Epithelial cell of proximal tubule (primary cell): ENCODE measurements around the gene TMEM131L. TPM values are rescaled to one million over a fixed set of nuclear protein-coding genes. Genes with fewer than 3 reads are reported as not detected.

Experiments
- DNase-seq: peaks from one replicate; pipeline ENCODE4 v3.0.0-alpha.2; 2011; ENCODE audit warnings: low read depth
- H3K4me3 ChIP-seq: 2 replicates; pipeline ENCODE4 v1.5.1; 2011; ENCODE audit warnings: low read depth, mild to moderate bottlenecking, low read length
- CTCF ChIP-seq: conservative IDR thresholded peaks from 2 replicates; pipeline ENCODE4 v1.5.1; 2012; ENCODE audit warnings: low read depth, mild to moderate bottlenecking, low read length
- total RNA-seq: library from RNA; depleted of rRNA; stranded (reverse); fragments of >200 nt; gene quantifications from 2 replicates; pipeline ENCODE4 v1.2.3, GENCODE V29; 2015

TMEM131L gene
- total RNA-seq, 1 donor from 2014 or later, result 4.5 TPM

- H3K4me3 ChIP-seq, result no peak overlapping the region
- TF ChIP-seq CTCF, result no peak
Observed at GRCh38 chr4:153579872-153580271, 113.7 kb downstream of the TMEM131L start.

GRCh38 chr4:153582954-153583702 is 117.0 kb downstream of the TMEM131L start:
- TF ChIP-seq CTCF, result no peak
- H3K4me3 ChIP-seq, result no peak overlapping the region
- no peak for DNase-seq

More at GRCh38 chr4:153579872-153580271, 113.7 kb downstream of the TMEM131L start:
- DNase-seq, result no peak

- DNase-seq, result no peak
- H3K4me3 ChIP-seq, result no peak overlapping the region
- TF ChIP-seq CTCF, result no peak
Observed at GRCh38 chr4:153585026-153585425, 118.9 kb downstream of the TMEM131L start.

- TF ChIP-seq CTCF, result no peak
- H3K4me3 ChIP-seq, result no peak overlapping the region
- DNase-seq, result no peak
Observed at GRCh38 chr4:153589703-153590595, 123.8 kb downstream of the TMEM131L start.

- no peak overlapping the region for H3K4me3 ChIP-seq
- no peak for TF ChIP-seq CTCF
Observed at GRCh38 chr4:153591441-153591840, 125.3 kb downstream of the TMEM131L start.

GRCh38 chr4:153592064-153592463 is 125.9 kb downstream of the TMEM131L start:
- no peak overlapping the region for H3K4me3 ChIP-seq
- no peak for DNase-seq
- TF ChIP-seq CTCF, result no peak

More at GRCh38 chr4:153591441-153591840, 125.3 kb downstream of the TMEM131L start:
- no peak for DNase-seq
